ENCODE results near the gene TSPAN14. TPM values are rescaled to one million over a fixed set of nuclear protein-coding genes. Genes with fewer than 3 reads are reported as not detected.

The TSPAN14 gene
- total and polyA plus RNA-seq, 10 of the 15 experiments (the other 5 are each of a cell fraction or from before 2014, with no cell fraction given): 2.5 to 31.7 (median 17.9) TPM

DNA sequence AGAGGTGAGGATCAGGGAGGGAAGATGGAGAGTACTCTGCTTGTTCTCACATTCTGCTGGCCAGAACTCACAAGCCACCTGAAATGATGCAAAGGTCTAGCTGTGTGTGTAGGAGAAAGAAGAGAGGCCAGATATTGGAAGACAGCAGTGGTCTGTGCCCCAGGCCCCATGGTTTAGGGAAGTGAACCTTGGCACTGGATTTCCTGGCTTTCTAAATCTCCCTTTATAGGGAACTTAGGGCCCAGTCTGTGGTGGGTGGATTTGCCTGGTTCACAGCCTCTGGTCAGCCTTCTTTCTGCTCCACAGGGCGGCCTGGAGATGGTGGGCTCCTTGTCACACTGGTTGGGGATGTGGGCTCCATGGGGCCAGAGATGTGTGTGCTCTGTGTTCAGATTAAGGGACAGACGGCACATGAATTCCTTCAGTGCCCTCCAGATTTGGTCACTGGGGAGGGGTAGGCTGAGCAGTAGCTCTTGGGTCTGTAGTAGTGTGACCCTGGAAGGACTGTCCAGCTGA lies 74.1 kb downstream of the TSPAN14 start:
- RAD21 ChIA-PET (ENCODE audit: unreplicated experiment): no interaction called here
- Histone ChIP-seq H4K20me1 (ENCODE audit: control insufficient read depth, insufficient read depth) (no peaks in the 10 kb centered on the region), H3K4me2 (ENCODE audit: control insufficient read depth, insufficient read depth) (no peak overlapping the region), H2AFZ (ENCODE audit: control insufficient read depth, low read depth, low read length) (no peak overlapping the region), H3K36me3 (ENCODE audit: control insufficient read depth in 2 of 2, insufficient read depth in 2 of 2, low read length in 1 of 2) (no peaks in the 10 kb centered on the region), H3K4me1 (ENCODE audit: control insufficient read depth, insufficient read depth, low read length) (peaks cover 4% of the 10 kb centered on the region; the same call in 1 of the 2 replicates), H3K79me2 (ENCODE audit: control insufficient read depth, insufficient read depth, low read length) (no peaks in the 10 kb centered on the region), H3K9ac (ENCODE audit: control insufficient read depth, insufficient read depth, low read length) (no peak overlapping the region), H3K4me3 (no peak overlapping the region), H3K9me3 (replicated peaks; ENCODE audit: control insufficient read depth, insufficient read depth, low read length) (no peaks in the 10 kb centered on the region), H3K27ac (ENCODE audit: control insufficient read depth, insufficient read depth) (no peak overlapping the region), H3K27me3 (replicated peaks in 1 of 2; ENCODE audit: control insufficient read depth in 2 of 2, insufficient read depth in 2 of 2, low read length in 1 of 2) (no peaks in the 10 kb centered on the region; a peak in 1 of 4 replicates)
- TF ChIP-seq, protein P1, sequence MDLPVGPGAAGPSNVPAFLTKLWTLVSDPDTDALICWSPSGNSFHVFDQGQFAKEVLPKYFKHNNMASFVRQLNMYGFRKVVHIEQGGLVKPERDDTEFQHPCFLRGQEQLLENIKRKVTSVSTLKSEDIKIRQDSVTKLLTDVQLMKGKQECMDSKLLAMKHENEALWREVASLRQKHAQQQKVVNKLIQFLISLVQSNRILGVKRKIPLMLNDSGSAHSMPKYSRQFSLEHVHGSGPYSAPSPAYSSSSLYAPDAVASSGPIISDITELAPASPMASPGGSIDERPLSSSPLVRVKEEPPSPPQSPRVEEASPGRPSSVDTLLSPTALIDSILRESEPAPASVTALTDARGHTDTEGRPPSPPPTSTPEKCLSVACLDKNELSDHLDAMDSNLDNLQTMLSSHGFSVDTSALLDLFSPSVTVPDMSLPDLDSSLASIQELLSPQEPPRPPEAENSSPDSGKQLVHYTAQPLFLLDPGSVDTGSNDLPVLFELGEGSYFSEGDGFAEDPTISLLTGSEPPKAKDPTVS (IDR thresholded peaks at IDR 0.05; ENCODE audit: low read depth, low read length): no peak
- TF ChIP-seq CHD1 (IDR thresholded peaks at IDR 0.05; ENCODE audit: low read depth, low read length) (no peak), SPI1 (IDR thresholded peaks at IDR 0.05; ENCODE audit: borderline replicate concordance, insufficient read depth, low read depth, low read length) (peak; percentile 14; the same call in 1 of the 2 replicates), SIN3A (IDR thresholded peaks at IDR 0.05; ENCODE audit: low read depth, low read length) (no peak), IKZF2 (IDR thresholded peaks at IDR 0.05) (no peak), NFIC (IDR thresholded peaks at IDR 0.05; ENCODE audit: low read depth, low read length) (no peak)
- TF ChIP-seq, protein P2, sequence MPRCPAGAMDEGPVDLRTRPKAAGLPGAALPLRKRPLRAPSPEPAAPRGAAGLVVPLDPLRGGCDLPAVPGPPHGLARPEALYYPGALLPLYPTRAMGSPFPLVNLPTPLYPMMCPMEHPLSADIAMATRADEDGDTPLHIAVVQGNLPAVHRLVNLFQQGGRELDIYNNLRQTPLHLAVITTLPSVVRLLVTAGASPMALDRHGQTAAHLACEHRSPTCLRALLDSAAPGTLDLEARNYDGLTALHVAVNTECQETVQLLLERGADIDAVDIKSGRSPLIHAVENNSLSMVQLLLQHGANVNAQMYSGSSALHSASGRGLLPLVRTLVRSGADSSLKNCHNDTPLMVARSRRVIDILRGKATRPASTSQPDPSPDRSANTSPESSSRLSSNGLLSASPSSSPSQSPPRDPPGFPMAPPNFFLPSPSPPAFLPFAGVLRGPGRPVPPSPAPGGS (IDR thresholded peaks at IDR 0.05; ENCODE audit: borderline replicate concordance, insufficient read depth, low read depth, low read length, poor library complexity, severe bottlenecking): no peak
- DNase-seq (ENCODE audit: low read depth, low spot score) (no peak), ATAC-seq (no peak), FAIRE-seq (no peak)
- CTCF ChIA-PET: interaction anchor here (0.7 to 1.5 kb wide), 3 partner anchors 18 to 83 kb away, joined by 3 read pairs; no protein-coding TSS in a partner anchor
- SMC1A ChIA-PET (ENCODE audit: uncharacterized antibody, unreplicated experiment): interaction anchor here (0.7 kb wide), 2 partner anchors 66 to 84 kb away, joined by 3 read pairs; no protein-coding TSS in a partner anchor
- in situ Hi-C loops (cut with MboI) (no loop called here), intact Hi-C loops (cut with micrococcal nuclease; ENCODE audit: unreplicated experiment) (no loop called here)
- POLR2A ChIA-PET: no interaction called here
- BruUV-seq (replicated peaks): no TSS peak
- WGBS (ENCODE audit: insufficient coverage, insufficient replicate concordance, low lambda C conversion rate, missing lambda C conversion rate): 44% methylated on average over 2 of the region's 2 CpGs
